HG03066 (cell line): ENCODE measurements around the gene ESF1.

ENCODE experiments used
- ATAC-seq: cut with Tn5 transposase; IDR thresholded peaks from one replicate; pipeline ENCODE4 v1.9.1; 2021; ENCODE audit warnings: low read depth; ENCODE audit not compliant: unreplicated experiment

The ESF1 gene

GRCh38 chr20:13784893-13785715, at the start of gene ESF1, which contains the start of gene NDUFAF5:
TSS of gene ESF1 (minus strand) at chr20:13784919. CDS start at chr20:13783140, 1,779 bp downstream.
TSS of gene NDUFAF5 (plus strand) at chr20:13785028. CDS start at chr20:13785069, 41 bp downstream.
- ATAC-seq, result peak; percentile 94

- ATAC-seq, result no peak
Observed at GRCh38 chr20:13831476-13831875, 46.8 kb upstream of the ESF1 start.

- ATAC-seq, result no peak
Observed at GRCh38 chr20:13825465-13825864, 40.7 kb upstream of the ESF1 start.

GRCh38 chr20:13824459-13824858, 39.7 kb upstream of the ESF1 start:
- no peak for ATAC-seq

- no peak for ATAC-seq
Observed at GRCh38 chr20:13822459-13822858, 37.7 kb upstream of the ESF1 start.

- ATAC-seq, result no peak
Observed at GRCh38 chr20:13821876-13822275, 37.2 kb upstream of the ESF1 start.

- ATAC-seq, result peak; percentile 68
Observed at GRCh38 chr20:13819885-13820645, 35.3 kb upstream of the ESF1 start.

- no peak for ATAC-seq
Observed at GRCh38 chr20:13817342-13817741, 32.6 kb upstream of the ESF1 start.

- no peak for ATAC-seq
Observed at GRCh38 chr20:13816757-13817156, 32.0 kb upstream of the ESF1 start.

- ATAC-seq, result no peak
Observed at GRCh38 chr20:13814672-13815071, 30.0 kb upstream of the ESF1 start.

GRCh38 chr20:13813910-13814309, 29.2 kb upstream of the ESF1 start:
- no peak for ATAC-seq

- no peak for ATAC-seq
Observed at GRCh38 chr20:13810446-13810845, 25.7 kb upstream of the ESF1 start.

- no peak for ATAC-seq
Observed at GRCh38 chr20:13809855-13810254, 25.1 kb upstream of the ESF1 start.

- no peak for ATAC-seq
Observed at GRCh38 chr20:13809373-13809772, 24.7 kb upstream of the ESF1 start.

GRCh38 chr20:13800728-13801134, 16.0 kb upstream of the ESF1 start:
- no peak for ATAC-seq

GRCh38 chr20:13799974-13800373, 15.3 kb upstream of the ESF1 start:
- ATAC-seq, result no peak

GRCh38 chr20:13799040-13799439, 14.3 kb upstream of the ESF1 start:
- no peak for ATAC-seq

- ATAC-seq, result no peak
Observed at GRCh38 chr20:13794667-13795066, 9.9 kb upstream of the ESF1 start.

GRCh38 chr20:13793001-13793400, 8.3 kb upstream of the ESF1 start:
- no peak for ATAC-seq

- ATAC-seq, result no peak
Observed at GRCh38 chr20:13791540-13792459, 7.1 kb upstream of the ESF1 start.

GRCh38 chr20:13790708-13791107, 6.0 kb upstream of the ESF1 start:
- no peak for ATAC-seq
